CD4-positive, alpha-beta T cell treated with Interleukin-2 at 100 ng/mL for 4 hours (primary cell): Measurements from ENCODE around the gene FMOD.
"Not testable (repeated sequence)": the region's sequence is repeated elsewhere in the genome, so short reads cannot be mapped to it uniquely, and the experiment has no call there.

Source experiments
- DNase-seq: peaks from one replicate; pipeline ENCODE4 v3.0.0-alpha.2; 2020; ENCODE audit warnings: low spot score

FMOD gene

GRCh38 chr1:203306089-203306964 lies 44.6 kb downstream of the FMOD start:
- peak; percentile 59 for DNase-seq

- no peak for DNase-seq
Observed at GRCh38 chr1:203305809-203306088, 45.2 kb downstream of the FMOD start.

GRCh38 chr1:203304919-203305808 lies 45.8 kb downstream of the FMOD start, which contains the start of gene BTG2:
Gene BTG2, plus strand, starts transcription at chr1:203305519. Its CDS starts 88 bp downstream, at chr1:203305607.
- DNase-seq = peak; percentile 90

GRCh38 chr1:203304391-203304918 lies 46.5 kb downstream of the FMOD start:
- no peak for DNase-seq

GRCh38 chr1:203302894-203303293 lies 48.0 kb downstream of the FMOD start:
- no peak for DNase-seq

GRCh38 chr1:203302456-203302855 lies 48.5 kb downstream of the FMOD start:
- no peak for DNase-seq

GRCh38 chr1:203301331-203301668 lies 49.6 kb downstream of the FMOD start:
- no peak for DNase-seq

GRCh38 chr1:203300441-203301330 lies 50.2 kb downstream of the FMOD start:
- DNase-seq = no peak

GRCh38 chr1:203299719-203300429 lies 51.0 kb downstream of the FMOD start:
- DNase-seq = not testable (repeated sequence)

GRCh38 chr1:203299169-203299568 lies 51.8 kb downstream of the FMOD start:
- no peak for DNase-seq

GRCh38 chr1:203296460-203297073 lies 54.4 kb downstream of the FMOD start:
- DNase-seq = no peak

GRCh38 chr1:203295796-203296195 lies 55.1 kb downstream of the FMOD start:
- DNase-seq = no peak

GRCh38 chr1:203291201-203292096 lies 59.5 kb downstream of the FMOD start:
- no peak for DNase-seq
